Left renal cortex interstitium (tissue), 4 donors: ENCODE measurements around the gene KIF13A. TPM values are rescaled to one million over a fixed set of nuclear protein-coding genes. Genes with fewer than 3 reads are reported as not detected.
"Not testable (repeated sequence)": the region's sequence is repeated elsewhere in the genome, so short reads cannot be mapped to it uniquely, and the experiment has no call there.

Experiments used
- DNase-seq, 4 donors: peaks; one replicate each; pipeline ENCODE4 v3.0.0-alpha.2; 2013; ENCODE audit warnings: low read depth in 4 of 4, low spot score in 2 of 4, missing footprints in 1 of 4
- polyA plus RNA-seq, 4 donors: library from polyadenylated mRNA; unstranded; fragments of 120-200 nt; gene quantifications; one replicate each; pipeline ENCODE4 v1.2.1, GENCODE V29; 2013; ENCODE audit not compliant: insufficient read length in 4 of 4

The KIF13A gene
- 10 to 100 TPM; 31.7 to 41.5 (median 37.0) TPM for polyA plus RNA-seq

GRCh38 chr6:17987447-17987696 is at the start of gene KIF13A:
Gene KIF13A, minus strand, starts transcription at chr6:17987635. Its CDS starts 172 bp downstream, at chr6:17987463.
- DNase-seq = no peak

GRCh38 chr6:18036781-18037180 is 49.3 kb upstream of the KIF13A start:
- DNase-seq = no peak

DNA sequence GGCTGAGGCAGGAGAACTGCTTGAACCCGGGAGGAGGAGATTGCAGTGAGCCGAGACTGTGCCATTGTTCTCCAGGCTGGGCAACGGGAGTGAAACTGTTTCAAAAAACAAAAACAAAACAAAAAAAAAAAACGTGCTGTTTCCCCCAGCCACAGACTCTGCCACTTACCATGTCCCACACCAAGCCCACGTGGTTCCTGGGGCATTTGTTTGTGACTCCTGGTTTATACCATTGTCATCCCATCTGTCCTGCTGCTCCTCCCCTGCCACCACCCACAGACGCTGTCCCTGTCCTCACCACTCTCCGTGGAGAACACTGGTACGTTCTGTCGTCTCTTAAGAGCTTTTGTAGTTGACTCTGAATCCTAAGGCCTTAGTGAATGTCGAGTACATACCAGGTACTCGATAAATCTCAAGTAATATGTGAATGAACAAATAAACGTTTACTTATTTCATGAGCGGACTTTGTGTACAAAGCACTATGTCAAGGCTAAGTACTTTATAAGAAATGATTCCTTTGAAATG is 48.0 kb upstream of the KIF13A start:
- no peak for DNase-seq

DNA sequence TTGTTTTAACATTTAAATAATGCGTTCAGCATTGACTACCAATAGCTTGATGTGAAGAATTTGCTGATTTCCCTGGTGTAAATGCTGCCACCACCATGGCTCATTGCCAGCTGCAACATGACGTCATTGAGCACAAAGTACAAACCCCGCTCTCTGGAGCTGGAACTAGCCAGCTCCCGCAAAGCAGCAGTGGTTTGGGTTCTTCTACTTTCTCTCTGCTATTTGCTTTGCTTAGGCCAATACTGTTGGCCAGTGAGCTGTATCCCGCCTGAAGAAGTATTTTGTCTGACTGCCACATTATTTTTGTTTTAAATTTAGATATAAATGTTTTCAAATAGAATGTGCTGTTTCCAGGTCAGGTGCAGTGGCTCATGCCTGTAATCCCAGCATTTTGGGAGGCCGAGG is 47.4 kb upstream of the KIF13A start:
- DNase-seq = no peak

DNA sequence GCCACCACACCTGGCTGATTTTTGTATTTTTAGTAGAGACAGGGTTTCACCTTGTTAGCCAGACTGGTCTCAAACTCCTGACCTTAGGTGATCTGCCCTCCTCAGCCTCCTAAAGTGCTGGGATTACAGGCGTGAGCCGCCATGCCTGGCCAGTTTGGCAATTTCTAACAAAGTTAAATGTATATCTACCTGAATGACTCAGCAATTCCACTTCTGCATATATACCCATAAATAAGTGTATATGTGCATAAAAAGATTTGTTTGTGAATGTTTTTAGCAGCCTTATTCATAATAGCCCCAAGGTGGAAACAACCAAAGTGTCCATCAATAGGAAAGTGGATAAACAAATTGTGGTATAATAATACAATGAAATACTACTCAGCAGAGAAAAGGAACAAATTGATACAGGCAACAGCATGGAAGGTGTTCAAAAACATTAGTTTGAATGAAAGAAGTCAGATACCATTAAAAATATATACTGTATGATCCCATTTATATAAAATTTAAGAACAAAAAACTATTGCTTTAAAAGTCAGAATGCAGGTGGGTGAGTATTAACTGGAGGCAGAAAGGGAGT is 44.3 kb upstream of the KIF13A start:
- no peak for DNase-seq

DNA sequence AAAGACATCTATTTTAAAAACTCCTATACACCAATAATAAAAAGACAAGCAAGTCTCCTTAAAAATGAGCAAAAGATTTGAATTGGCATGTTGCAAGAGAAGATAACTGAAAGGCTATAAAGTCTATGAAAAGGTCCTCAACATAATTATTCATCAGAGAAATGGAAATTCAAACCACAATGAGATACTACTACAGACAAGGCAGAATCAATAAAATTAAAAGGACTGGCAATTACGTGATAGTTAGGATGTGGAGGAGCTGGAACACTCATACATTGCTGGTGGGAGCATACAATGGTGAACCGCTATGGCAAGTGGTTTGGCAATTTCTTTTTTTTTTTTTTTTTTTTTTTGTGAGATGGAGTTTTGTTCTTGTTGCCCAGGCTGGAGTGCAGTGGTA is 43.8 kb upstream of the KIF13A start:
- no peak for DNase-seq

- no peak for DNase-seq
Observed at GRCh38 chr6:18028332-18028731, 40.9 kb upstream of the KIF13A start.

DNA sequence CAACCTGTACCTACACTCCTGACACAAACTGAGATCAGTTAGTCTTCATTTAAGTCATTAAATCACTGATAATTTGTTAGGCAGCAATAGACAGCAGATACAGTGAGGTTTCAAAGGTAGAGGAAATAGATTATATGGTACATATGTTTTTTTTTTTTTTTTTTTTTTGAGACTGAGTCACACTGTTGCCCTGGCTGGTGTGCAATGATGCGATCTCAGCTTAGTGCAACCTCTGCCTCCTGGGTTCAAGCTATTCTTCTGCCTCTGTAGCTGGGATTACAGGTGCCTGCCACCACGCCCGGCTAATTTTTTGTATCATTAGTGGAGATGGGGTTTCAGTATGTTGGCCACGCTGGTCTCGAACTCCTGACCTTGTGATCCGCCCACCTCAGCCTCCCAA is 38.2 kb upstream of the KIF13A start:
- DNase-seq = no peak

DNA sequence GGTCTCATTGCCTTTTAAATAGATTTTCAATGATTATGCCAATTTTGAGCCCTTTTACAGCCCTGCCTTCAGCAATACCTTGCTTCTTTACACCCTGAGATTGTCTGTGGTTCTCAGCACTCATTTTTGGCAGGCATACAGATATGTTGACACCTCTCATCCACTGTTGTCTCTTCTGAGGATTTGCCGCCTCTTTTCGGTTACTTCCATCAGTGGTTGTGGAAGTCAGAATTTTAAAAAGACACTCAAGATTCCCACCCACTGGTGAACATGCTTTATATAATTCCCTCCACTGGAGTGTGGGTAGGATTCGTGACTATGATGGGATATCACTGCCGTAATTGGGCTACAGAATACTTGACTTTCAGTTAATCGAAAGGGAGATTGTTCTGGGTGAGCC is 37.4 kb upstream of the KIF13A start:
- no peak for DNase-seq

DNA sequence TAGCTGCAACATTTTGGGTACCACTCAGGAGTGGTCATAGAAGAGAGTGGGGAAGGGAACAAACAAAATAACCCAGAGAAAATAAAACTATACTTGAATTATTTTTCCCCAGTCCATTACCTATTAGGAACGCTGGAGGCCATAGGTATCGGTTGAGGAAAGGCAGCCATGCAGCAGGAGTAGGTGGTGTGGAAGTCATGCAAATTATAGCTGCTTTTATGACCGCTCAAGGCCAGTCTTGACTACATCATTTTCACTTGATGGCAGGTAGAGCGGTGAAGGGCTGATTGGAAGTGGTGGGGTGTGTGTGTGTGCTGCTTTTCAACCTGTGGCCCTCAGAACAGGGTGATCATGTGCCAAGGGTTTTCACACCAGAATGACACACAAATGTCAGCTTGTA is 36.5 kb upstream of the KIF13A start:
- DNase-seq = no peak

- DNase-seq = no peak
Observed at GRCh38 chr6:18022398-18023231, 35.2 kb upstream of the KIF13A start.

DNA sequence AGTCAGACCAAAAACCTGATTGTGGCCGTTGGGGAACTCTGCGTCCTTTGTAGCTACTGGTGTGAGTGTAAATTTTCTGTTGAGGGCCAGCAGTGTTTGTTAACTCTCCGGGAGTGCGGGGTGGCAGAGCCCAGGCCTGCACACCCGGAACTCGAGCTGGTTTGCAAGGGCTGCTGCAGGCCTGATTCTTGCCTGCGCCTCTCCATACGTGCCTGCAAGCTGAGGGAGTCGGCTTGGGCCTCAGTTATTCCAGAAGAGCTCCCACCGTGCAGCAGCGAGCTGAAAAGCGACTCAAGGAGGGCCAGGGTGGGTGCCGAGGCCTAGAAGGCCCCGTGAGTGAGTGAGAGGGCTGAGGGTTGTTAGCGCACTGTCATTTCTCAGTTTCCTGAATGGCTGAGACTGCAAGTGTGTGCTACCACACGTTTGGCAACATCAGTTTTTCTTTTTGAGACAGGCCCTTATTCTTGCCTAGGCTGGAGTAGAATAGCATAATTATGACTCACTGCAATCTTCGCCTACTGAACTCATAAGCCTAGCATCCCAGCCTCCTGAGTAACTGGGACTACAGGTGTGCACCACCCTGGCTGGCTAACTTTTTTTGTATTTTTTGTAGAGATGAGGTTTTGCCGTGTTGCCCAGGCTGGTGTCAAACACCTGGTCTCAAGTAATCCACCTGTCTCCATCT is 33.9 kb upstream of the KIF13A start:
- no peak for DNase-seq

DNA sequence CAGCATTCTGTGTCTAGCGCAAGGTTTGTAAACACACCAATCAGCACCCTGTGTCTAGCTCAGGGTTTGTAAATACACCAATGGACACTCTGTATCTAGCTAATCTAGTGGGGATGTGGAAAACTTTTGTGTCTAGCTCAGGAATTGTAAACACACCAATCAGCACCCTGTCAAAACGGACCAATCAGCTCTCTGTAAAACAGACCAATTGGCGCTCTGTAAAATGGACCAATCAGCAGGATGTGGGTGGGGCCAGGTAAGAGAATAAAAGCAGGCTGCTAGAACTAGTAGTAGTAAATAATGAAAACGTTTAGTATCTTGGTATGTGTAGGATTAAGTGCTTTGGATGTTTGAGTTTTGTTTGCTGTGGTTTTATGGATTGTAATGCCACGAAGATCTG is 33.1 kb upstream of the KIF13A start:
- not testable (repeated sequence) for DNase-seq

GRCh38 chr6:18019539-18020534 is 32.4 kb upstream of the KIF13A start:
- DNase-seq = no peak

- not testable (repeated sequence) for DNase-seq
Observed at GRCh38 chr6:18019133-18019532, 31.7 kb upstream of the KIF13A start.

DNA sequence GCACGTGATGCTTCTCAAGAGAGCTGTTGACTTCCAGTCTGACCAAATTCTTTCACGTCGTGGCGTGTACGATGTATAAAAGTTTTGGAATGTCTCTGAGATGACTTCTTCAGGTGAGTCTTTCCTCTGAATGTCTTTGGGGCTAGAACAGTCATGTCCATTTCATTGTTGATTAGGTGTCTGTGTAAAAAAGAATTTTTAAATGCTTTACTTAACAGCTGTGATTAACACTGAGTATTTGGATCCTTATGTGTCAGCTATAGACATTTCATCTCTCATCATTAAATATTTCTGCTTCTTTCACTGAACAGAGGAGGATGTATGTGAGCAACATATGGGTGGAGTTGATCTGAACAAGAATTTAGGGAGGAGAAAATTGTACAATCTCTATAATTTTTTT is 29.3 kb upstream of the KIF13A start:
- DNase-seq = no peak

DNA sequence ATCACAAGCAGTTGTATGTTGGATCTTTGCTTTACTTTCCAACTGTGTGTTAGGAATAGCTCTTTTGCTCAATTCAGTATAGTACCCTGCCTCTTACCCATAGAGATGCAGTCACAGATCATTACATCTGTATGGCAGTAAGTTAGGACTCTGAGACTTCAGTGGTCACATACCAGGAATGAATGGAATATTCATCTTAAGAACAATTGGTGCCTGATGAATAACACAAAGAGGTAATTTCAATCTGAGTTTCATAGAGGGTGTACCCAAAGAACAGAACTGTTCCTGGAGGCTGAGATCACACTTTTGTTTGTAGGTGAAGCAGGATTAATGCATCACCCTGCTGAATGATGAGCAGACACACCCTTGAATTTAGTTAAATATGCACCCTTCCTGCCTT is 28.7 kb upstream of the KIF13A start:
- no peak for DNase-seq

GRCh38 chr6:18011287-18011686 is 23.9 kb upstream of the KIF13A start:
- no peak for DNase-seq

- DNase-seq = not testable (repeated sequence)
Observed at GRCh38 chr6:18010540-18010939, 23.1 kb upstream of the KIF13A start.

DNA sequence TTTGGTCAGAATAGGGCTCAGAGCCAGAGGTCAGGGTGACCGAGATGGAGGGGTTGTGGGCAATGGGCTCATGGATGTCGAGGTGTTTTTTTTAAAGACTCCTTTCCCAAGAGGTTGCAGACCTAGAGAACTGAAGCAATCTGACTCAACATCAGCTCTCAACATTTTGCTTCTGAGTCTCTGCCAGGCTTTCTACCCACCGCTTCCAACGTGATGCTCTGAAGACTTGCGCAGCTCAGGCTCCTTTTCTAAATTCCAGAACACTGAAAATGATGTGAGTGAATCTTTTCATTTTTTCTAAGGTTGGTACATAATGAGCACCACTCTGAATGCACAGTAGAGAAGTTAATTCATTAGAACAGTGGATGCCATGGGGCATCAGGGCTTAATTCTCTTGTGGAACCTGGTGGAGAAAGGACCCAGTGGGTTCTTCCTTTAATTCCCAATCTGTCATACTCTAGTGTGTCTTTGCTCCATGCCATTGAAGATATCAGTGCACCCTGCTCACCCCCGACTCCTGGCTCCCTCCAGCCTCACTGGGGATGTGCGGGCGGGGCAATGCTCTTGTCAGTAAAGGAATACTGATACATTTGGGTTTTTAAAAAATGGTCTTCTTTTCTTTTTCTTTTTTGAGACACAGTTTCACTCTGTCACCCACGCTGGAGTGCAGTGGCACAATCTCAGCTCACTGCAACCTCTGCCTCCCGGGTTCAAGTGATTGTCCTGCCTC is 17.0 kb upstream of the KIF13A start:
- no peak for DNase-seq
